Rectal smooth muscle tissue (tissue), 1 donor: ENCODE results near the gene SEMA3D.

Experiments used
- H3K27ac ChIP-seq: one replicate; pipeline ENCODE4 v1.7.0; 2013; ENCODE audit warnings: low read depth, low read length, inconsistent platforms
- H3K27me3 ChIP-seq: one replicate; pipeline ENCODE4 v1.7.0; 2013; ENCODE audit warnings: low read length; ENCODE audit not compliant: control insufficient read depth, insufficient read depth
- H3K36me3 ChIP-seq: one replicate; pipeline ENCODE4 v1.7.0; 2013; ENCODE audit warnings: low read length; ENCODE audit not compliant: control insufficient read depth, insufficient read depth
- H3K4me1 ChIP-seq: one replicate; pipeline ENCODE4 v1.7.0; 2013; ENCODE audit warnings: low read length; ENCODE audit not compliant: control insufficient read depth, insufficient read depth
- H3K4me3 ChIP-seq: one replicate; pipeline ENCODE4 v1.7.0; 2013; ENCODE audit warnings: low read length
- H3K9ac ChIP-seq: one replicate; pipeline ENCODE4 v1.7.0; 2013; ENCODE audit warnings: low read length

The SEMA3D gene

DNA sequence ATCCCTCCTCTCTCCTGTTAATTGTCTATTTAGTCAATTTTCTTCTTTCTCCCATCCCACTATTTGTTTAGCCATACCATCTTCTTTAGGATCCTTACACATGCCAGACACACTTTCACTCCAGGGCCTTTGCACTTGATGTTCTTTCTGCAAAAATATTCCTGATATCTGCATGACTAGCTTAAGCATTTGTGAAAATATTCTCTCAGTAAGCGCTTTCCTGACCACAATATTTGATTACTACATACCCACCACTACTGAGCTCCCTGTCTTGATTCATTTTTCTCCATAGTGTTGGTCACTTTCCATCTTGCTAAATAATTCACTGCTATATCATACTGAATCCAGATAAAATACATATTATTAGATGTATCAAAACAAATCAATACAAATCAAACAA, 75.1 kb downstream of the SEMA3D start:
- Histone ChIP-seq H3K9ac (no peak overlapping the region), H3K36me3 (no peaks in the 10 kb centered on the region), H3K27ac (no peak overlapping the region), H3K4me1 (no peaks in the 10 kb centered on the region), H3K27me3 (no peaks in the 10 kb centered on the region), H3K4me3 (no peak overlapping the region)

DNA sequence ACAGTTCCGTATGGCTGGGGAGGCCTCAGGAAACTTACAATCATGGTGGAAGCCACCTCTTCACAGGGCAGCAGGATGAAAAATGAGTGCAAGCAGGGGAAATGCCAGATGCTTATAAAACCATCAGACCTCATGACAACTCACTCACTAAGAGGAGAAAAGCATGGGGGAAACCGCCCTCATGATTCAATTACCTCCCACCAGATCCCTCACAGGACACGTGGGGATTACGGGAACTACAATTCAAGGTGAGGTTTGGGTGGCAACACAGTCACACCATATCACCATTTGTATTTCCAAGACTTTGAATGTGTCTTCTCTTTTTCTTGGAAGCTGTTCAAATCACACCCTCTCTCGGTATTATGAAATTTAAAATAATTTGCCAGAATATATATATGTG, 80.1 kb downstream of the SEMA3D start:
- H3K9ac ChIP-seq = no peak overlapping the region

DNA sequence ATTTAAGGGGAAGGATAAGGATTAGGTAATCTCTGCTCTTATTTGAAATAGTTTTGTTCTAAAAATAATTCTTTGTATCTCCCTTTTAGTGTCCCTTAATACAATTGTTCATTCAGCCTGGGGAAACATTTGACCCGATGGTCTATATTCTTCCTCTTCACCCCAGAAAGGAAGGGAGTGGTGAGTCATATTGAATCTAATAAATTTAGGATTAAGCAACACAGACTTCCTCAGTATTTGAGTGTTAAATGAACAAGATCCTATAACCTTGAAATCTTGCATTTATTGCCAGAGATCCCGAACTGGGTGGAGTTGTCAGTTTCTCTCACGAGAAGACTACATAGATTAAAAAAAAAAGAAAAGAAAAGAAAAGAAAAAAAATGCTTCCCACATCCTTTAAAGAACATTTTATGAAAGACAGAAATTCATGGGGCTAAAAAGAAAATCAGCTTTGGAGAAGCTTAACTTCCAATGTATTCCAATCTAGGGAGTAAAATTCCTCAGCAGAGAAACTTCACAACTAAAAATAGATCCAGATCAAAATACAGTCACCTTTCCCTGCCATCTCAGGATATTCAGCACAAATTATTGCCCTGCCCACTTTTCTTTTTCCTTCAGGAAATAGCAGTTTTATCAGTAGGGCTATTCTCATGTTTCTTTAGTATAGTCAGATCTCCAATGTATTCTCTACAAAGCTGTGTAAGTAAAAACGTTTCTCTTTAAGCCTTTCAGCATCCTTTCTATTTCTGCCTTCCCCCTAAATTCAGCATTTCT, 82.2 kb downstream of the SEMA3D start:
- no peak overlapping the region for H3K9ac ChIP-seq
- no peaks in the 10 kb centered on the region for H3K4me1 ChIP-seq
- no peaks in the 10 kb centered on the region for H3K36me3 ChIP-seq
- H3K27me3 ChIP-seq = no peaks in the 10 kb centered on the region
- H3K27ac ChIP-seq = no peak overlapping the region
- no peak overlapping the region for H3K4me3 ChIP-seq

More for the DNA sequence above, 80.1 kb downstream of the SEMA3D start:
- Histone ChIP-seq H3K4me1 (no peaks in the 10 kb centered on the region), H3K36me3 (no peaks in the 10 kb centered on the region), H3K27me3 (no peaks in the 10 kb centered on the region), H3K4me3 (no peak overlapping the region), H3K27ac (no peak overlapping the region)

DNA sequence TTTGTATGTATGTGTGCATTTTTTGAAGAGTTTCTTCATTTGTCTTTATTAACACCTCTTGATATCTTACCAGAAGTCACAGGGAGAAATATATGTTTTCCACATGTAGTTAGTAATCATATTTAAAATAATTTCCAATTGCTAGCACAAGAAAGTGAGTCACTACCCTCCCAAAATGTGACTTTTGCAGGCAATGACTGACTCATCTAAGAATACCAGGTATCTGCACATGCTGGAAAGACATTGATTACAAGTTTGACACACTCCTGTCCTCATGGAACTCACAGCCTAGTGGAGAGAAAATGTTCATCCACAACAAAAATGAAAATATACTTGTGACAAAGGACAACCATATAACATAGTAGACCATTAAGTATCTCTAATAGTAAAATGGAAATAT, 82.9 kb downstream of the SEMA3D start:
- no peak overlapping the region for H3K27ac ChIP-seq
- no peaks in the 10 kb centered on the region for H3K36me3 ChIP-seq
- H3K9ac ChIP-seq = no peak overlapping the region
- no peak overlapping the region for H3K4me3 ChIP-seq
- H3K27me3 ChIP-seq = no peaks in the 10 kb centered on the region
- H3K4me1 ChIP-seq = no peaks in the 10 kb centered on the region

DNA sequence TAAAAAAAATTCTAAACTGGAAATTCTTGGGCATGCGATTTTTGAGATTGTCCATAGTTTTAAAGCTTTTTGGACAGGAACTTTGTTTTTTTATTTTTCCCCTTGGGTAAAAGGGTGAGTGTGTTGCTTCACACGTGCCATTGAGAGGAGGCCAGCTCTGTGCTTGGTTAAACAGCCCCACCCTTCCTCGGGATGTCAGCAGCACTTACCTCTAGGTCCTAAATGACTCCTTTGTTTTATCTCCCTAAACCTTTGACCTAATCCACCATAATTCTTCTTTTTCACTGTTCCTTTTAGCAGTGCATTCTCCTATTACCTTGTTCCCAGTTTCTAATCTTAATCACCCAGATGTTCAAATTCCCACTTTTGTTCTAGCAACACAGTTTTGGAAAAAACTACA, 83.5 kb downstream of the SEMA3D start:
- no peaks in the 10 kb centered on the region for H3K27me3 ChIP-seq
- no peak overlapping the region for H3K27ac ChIP-seq
- no peak overlapping the region for H3K4me3 ChIP-seq
- no peaks in the 10 kb centered on the region for H3K4me1 ChIP-seq
- H3K36me3 ChIP-seq = no peaks in the 10 kb centered on the region
- H3K9ac ChIP-seq = no peak overlapping the region

DNA sequence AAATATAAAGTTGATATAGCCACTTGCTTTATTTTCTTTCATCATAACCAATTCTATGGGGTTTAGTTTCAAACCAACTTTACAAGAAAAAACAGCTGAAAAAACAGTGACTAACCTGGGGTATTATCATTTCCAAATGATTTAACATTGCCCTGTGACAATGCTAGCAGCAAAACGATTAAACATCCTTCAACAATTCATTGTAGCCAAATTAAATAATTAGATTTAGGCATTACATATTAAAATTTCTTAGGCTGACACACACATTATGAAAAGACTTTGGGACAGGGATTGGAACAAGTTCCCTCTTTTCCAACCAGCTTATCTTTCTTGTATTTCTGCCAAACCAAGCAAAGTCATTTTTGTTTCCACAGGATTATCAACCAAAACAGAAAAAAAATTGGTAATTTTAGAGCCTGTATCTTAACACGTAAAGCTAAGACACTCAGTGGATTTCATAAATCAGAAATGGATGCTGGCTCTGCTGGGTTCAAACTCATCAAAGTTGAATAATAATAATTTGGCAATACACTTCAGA, 84.0 kb downstream of the SEMA3D start:
- H3K36me3 ChIP-seq = no peaks in the 10 kb centered on the region
- H3K27ac ChIP-seq = no peak overlapping the region
- H3K4me3 ChIP-seq = no peak overlapping the region
- no peak overlapping the region for H3K9ac ChIP-seq
- H3K4me1 ChIP-seq = no peaks in the 10 kb centered on the region
- no peaks in the 10 kb centered on the region for H3K27me3 ChIP-seq

DNA sequence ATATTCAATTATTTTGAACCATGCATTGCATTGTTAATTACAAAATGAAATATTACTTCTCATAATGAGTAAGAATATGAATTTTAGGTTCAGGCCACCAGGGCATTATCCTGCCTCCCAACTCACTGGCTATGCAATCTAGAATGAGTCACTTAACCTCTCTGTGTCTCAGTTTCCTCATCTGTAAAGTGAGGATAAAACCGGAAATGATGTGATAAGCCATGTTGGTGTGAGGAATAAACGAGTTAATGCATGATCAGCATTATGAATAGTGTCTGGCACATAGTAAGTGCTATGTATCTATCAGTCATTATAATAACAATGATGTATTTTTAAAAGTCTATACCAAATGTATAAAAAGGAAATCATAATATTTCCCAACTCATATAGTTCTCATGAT, 85.5 kb downstream of the SEMA3D start:
- Histone ChIP-seq H3K9ac (no peak overlapping the region), H3K27me3 (no peaks in the 10 kb centered on the region), H3K4me3 (no peak overlapping the region), H3K27ac (no peak overlapping the region), H3K36me3 (no peaks in the 10 kb centered on the region), H3K4me1 (no peaks in the 10 kb centered on the region)

DNA sequence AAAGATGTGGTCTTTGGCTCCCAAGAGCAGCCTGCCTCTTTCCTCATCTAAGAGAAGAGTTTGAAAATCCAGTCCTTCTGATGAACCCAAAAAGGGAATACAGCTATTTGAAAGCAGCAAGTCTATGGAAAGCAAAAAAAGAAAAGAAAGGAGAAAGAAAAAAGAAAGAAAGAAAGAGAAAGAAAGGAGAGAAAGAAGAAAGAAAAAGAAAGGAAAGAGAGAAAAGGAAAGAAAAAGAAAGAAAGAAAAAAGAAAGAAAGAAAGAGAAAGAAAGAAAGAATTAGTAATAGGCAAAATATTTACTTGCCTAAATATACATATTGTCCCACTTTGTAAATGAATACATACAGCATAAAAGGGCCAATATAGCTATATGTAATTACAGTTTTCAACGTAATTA, 89.0 kb downstream of the SEMA3D start:
- Histone ChIP-seq H3K36me3 (no peaks in the 10 kb centered on the region), H3K27ac (no peak overlapping the region), H3K4me3 (no peak overlapping the region), H3K27me3 (no peaks in the 10 kb centered on the region), H3K9ac (no peak overlapping the region), H3K4me1 (no peaks in the 10 kb centered on the region)

DNA sequence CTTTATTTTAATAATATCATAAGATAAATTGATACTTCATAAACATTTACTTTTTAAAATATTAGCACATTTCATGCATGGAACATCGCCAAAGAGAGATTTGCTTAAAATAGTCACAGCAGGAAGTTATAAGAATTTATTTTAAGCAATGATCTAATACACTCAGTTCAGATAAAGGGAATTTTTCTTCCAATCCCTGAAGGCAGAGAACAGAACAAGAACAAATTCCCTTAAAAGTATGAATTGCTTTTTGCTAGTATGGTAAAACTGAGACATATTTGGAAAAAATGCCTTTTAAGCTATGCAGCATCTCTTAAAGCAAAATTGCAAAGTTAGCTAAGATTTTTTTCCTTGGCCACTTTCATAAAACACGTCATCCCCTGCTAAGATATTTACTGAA, 91.0 kb downstream of the SEMA3D start:
- H3K4me1 ChIP-seq = peaks cover 3% of the 10 kb centered on the region
- no peaks in the 10 kb centered on the region for H3K36me3 ChIP-seq
- no peak overlapping the region for H3K27ac ChIP-seq
- H3K4me3 ChIP-seq = no peak overlapping the region
- no peak overlapping the region for H3K9ac ChIP-seq
- H3K27me3 ChIP-seq = no peaks in the 10 kb centered on the region

DNA sequence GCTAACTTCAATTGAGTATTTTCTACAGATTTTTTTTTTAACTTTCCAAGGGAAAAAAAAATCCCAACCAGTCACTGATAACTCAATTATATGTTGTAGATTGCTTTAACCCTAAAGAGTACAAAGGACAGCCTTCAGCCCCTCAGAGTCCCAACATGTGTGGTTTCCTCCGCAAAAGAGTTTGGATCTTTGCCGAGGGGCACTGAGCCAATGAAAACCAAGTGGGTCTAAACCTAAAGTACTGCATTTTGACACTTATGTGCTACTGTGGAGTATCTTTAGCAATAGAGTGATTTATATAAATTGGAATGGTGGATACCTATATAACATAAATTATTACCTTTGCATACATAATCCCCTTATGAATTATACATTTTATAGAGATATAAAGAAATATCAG, 91.5 kb downstream of the SEMA3D start:
- H3K27me3 ChIP-seq = no peaks in the 10 kb centered on the region
- H3K27ac ChIP-seq = no peak overlapping the region
- H3K4me1 ChIP-seq = peaks cover 3% of the 10 kb centered on the region
- no peak overlapping the region for H3K4me3 ChIP-seq
- H3K36me3 ChIP-seq = no peaks in the 10 kb centered on the region
- no peak overlapping the region for H3K9ac ChIP-seq

DNA sequence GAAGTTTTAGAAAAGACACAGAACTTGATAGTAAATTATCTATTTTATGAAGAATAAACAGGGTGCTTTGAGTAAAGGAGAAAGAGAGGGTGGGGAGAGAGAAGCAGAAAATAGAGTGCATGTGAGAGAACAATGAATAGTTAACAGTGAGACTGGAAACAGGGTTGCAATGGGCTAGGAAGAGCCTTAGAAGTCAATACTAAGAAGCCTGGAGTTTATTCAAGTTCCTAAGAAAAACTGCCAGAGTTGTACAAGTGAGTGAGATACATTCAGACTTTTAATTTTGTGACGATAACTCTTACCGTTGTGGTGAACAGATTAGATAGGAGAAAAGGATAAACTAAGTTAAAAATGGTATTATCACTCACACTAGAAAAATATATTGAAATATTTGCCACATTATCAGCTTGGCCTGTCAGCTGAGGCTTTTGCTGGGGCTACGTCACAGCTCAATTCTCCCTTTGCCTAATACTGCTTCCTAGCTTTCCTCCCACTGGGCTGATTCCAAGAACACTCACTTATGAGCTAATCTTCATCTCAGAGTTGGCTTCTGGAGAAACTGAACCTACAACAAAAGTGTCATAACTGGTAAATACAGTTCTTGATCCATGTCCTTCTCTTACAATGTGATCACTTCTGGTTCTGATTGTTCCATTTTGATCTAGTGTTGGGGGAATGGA, 92.7 kb downstream of the SEMA3D start:
- no peak overlapping the region for H3K27ac ChIP-seq
- peaks cover 3% of the 10 kb centered on the region for H3K4me1 ChIP-seq
- no peak overlapping the region for H3K9ac ChIP-seq
- no peaks in the 10 kb centered on the region for H3K36me3 ChIP-seq
- H3K4me3 ChIP-seq = no peak overlapping the region
- no peaks in the 10 kb centered on the region for H3K27me3 ChIP-seq

DNA sequence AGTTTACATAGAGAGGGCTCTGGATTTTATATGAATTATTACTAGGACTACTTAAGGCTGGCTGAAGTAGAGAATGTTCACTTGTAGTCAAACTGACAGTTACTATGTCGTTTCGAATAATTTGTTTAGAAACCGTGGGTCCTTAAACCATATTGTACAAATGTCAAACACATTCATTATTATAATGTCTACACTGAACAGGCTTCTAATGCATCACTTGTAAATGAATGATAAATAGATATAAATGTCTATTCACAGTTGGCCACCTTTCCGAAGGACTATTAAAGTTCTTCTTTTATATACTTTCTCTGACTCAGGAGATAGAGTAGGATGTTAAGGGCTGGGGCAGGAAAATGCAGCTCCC, 95.3 kb downstream of the SEMA3D start:
- H3K4me1 ChIP-seq = peaks cover 3% of the 10 kb centered on the region
- H3K36me3 ChIP-seq = no peaks in the 10 kb centered on the region
- no peak overlapping the region for H3K27ac ChIP-seq
- no peak overlapping the region for H3K9ac ChIP-seq
- no peaks in the 10 kb centered on the region for H3K27me3 ChIP-seq
- no peak overlapping the region for H3K4me3 ChIP-seq
